ENCODE results near the gene CRYAB.
"Not testable (repeated sequence)": the region's sequence is repeated elsewhere in the genome, so short reads cannot be mapped to it uniquely, and the experiment has no call there.

DNA sequence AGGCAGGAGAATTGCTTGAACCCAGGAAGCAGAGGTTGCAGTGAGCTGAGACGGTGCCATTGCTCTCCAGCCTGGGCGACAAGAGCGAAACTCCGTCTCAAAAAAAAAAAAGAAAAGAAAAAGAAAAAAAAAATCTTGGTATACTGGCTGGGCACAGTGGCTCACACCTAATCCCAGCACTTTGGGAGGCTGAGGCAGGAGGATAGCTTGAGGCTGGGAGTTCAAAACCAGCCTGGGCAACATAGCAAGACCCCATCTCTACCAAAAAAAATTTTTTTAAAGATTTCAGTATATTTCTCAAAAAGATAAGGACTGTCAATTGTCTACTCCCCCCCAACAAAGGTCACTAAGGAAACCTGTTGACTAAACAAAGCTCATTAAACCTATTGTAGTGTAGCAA lies 26.5 kb downstream of the CRYAB start:
- not testable (repeated sequence) for TF ChIP-seq ZNF274 (IDR thresholded peaks at IDR 0.05; ENCODE audit: low read depth, low read length); YY1 (IDR thresholded peaks at IDR 0.05; ENCODE audit: insufficient read depth, insufficient read length)
